OCI-LY7 (cell line): Measurements from ENCODE around the gene HOXA7.

Experiments used
- EZH2phosphoT487 ChIP-seq: fragments of 200-600 bp; sonication (generic); IDR thresholded peaks from 2 replicates; pipeline ENCODE4 v1.6.1; 2018; ENCODE audit warnings: low read depth, borderline replicate concordance, mild to moderate bottlenecking, mixed run types, antibody characterized with exemption, low read length, moderate library complexity, mixed read lengths
- TF ChIP-seq, protein P1 (sequence below): fragments of 200-600 bp; sonication (generic); conservative IDR thresholded peaks from 2 replicates; pipeline ENCODE4 v1.5.1; 2014; ENCODE audit warnings: mild to moderate bottlenecking, antibody characterized with exemption, low read length, moderate library complexity, mixed read lengths

DNA sequence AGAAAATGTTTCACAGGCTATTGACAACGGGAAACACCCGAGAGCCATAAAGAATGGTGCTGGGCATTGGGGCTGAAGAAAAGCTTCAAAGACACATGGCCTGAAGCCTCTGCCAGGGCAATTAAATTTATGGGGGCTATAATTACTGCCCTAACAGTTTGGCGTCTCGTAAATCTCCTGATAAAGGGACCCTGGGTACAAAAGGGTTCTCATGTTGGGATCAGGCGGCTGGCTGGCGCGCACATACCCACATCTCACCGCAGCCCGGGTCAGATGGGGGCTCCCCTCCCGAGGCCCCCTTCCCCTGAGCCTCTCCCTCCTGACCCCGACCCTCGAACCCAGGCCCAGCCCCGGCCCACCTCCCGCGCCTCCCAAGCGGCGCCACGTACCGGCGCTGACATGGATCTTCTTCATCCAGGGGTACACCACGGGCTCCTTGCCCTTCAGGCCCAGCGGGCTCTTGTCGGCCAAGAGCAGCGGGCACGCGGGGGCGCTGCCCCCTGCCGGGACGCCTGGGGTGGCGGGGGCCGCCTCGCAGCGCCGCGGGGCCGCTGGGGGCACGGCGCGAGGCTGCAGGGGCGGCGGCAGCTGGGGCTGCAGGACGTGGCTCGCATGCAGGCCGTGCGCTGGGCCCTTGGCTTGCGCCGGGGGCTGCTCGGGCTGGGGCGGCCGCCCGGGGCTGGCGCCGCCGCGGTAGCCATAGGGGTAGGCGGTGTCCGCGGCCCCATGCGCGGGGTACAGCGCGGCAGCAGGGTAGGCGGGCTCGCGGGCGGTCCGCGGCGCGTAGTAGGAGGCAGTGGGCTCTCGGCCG lies 26.5 kb downstream of the HOXA7 start:
- TF ChIP-seq, protein P1, sequence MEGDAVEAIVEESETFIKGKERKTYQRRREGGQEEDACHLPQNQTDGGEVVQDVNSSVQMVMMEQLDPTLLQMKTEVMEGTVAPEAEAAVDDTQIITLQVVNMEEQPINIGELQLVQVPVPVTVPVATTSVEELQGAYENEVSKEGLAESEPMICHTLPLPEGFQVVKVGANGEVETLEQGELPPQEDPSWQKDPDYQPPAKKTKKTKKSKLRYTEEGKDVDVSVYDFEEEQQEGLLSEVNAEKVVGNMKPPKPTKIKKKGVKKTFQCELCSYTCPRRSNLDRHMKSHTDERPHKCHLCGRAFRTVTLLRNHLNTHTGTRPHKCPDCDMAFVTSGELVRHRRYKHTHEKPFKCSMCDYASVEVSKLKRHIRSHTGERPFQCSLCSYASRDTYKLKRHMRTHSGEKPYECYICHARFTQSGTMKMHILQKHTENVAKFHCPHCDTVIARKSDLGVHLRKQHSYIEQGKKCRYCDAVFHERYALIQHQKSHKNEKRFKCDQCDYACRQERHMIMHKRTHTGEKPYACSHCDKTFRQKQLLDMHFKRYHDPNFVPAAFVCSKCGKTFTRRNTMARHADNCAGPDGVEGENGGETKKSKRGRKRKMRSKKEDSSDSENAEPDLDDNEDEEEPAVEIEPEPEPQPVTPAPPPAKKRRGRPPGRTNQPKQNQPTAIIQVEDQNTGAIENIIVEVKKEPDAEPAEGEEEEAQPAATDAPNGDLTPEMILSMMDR, result no peak
- no peak for TF ChIP-seq EZH2phosphoT487
